ENCODE results near the gene MTHFR.

Gene MTHFR

DNA sequence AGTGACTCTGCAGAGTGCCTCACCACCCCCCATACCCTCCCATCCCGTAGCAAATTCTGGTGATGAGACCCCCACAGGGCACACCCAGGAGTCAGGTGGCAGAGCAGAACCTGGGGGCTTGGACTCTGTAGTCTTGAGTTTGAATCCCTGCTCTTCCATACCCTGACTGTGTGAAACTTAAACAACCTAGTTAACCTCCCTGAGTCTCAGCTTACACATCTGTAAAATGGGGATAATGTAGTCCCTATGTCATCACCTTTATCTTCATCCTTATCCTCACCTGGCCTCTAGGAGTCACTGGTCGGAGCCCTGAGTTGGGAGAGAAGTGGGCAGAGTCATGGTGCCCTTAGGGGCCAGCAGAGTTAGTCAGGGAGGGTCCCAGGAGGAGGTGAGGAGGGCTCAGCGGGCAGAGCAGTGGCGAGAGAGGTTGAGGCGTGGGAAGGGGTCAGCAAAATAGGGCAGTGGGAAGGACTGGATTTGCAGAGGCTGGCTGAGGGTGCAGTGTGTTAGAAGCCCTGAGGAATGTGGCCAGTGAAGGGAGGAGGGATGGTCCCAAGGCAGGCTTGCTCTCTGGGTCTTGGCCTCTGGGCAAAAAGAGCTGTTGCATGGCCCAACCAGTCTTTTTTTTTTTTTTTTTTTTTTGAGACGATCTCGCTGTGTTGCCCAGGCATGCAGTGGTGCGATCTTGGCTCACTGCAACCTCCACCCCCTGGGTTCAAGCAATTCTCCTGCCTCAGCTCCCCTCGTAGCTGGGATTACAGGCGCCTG lies 25.2 kb downstream of the MTHFR start:
- no peak for DNase-seq

DNA sequence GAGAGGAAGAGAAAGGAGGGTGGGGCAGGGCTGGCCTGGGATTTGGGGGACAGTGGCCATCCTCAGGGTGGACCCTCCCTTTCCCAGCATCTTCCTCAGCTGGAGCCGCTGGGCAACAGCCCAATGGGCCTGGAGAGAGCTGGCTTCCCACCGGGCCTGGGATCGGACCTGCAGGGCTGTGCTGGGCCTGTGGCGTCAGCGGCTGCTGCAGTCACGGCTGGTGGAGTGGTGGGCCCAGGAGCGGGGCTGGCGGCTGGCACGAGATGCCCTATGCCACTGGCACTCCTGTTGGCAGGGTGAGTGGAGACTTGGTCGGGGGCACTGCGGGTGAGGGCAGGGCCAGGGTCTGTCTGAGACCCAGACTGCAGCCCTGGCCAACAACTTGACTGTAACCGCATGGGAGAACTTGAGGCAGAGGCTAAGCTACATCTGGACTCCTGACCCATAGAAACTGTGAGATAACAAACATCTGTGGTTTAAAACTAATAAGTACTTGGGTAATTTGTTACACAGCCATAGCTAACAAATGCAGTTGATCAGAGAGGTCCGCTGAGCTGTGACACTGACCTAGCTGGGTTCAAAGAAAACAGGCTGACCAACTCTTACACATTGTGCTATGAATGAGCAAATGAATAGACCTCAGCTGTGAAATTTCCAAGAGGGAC lies 25.9 kb downstream of the MTHFR start:
- no peak for DNase-seq

DNA sequence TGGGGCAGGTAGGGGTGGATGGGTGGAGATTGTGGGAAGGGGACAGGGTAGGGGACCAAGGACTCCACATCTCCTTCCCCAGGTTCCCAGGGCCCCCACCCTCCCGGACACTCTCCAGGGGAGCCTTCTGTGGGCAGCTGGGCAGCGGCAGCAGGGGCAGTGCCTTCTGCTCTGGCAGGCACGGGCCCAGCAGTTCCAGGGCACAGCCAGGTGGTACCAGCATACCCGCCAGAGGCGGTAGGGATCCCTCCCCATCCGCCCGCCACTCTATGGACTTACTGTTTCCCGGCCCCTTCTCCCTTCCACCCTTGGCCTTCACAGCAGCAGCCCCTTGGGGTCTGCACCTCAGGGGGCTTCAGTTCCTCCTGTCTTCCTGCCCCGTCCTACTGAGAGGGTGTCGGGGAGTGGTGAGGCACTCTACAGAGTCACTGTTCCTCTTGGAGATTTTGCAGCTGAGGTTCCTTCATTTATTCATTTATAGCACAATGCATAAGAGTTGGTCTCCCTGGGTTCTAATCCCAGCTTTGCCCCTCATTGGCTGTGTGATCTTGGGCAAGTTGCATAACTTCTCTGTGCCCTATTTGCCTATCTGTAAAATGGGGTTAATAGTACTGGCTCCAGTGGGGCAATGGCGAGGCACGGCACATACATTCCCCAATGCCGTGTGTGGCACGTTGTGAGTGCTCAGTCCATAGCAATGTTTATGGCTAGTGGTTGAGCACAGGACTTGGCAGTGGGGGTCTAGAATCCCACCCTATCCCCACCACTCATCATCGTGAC lies 26.7 kb downstream of the MTHFR start:
- DNase-seq: no peak

DNA sequence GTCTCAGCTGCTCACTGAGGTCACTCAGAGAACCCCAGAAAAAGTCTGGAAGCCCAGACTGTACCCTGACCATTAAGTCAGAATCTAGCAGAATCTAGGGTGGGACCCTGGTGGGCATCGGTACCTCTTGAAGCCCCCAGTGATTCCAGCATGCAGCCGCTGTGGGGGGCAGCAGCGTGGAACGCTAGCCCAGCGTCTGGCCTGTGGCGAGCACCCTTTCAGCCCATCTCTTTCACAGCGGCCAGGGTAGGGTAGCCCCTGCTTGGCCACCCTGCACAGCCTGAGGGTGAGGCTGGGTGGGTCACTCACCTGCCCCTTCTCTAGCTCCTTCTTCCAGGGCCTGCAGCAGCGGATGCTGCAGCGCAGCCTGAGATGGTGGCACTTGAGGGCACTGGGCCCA lies 27.4 kb downstream of the MTHFR start:
- no peak for DNase-seq

DNA sequence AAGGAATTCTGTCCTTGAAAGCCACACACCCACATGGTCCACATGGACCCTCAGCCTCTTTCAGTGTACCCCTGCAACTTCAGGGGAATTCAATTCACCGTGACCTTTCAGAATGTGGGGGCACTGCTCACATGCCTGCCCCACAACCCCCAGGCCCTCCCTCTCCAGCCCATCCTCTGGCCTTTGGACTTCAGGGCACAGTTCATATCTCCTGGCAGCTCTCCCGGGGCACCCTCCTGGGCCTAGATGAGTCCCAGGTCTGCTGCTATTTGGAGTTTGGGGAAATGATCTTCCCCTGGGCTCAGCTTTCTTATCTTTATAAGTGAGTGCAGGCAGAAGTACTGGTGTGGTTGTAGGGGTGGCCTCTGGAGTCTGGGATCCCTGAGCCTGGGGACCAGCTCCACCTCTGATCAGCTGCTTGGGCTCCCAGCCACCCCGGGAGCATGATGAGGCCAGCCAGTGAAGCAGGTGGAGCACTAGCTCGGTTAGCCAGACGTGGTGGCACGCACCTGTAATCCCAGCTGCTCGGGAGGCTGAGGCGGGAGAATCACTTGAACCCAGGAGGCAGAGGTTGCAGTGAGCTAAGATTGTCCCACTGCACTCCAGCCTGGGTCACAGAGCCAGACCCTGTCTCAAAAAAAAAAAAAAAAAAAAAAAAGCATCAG lies 28.0 kb downstream of the MTHFR start:
- no peak for DNase-seq

DNA sequence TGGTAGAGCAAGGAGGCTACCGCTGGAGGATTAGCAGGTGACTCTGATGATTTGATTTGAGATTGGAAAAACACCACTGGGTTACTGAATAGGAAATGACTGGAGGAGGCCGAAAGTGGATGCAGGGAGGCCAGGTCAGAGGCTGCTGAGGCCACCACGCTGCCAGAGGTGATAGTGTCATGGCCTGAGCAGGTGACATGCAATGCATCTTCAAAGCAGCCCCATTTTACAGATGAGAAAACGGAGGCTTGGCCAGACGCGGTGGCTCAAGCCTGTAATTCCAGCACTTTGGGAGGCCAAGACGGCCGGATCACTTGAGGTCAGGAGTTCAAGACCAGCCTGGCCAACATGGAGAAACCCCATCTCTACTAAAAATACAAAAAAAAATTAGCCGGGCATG lies 31.0 kb downstream of the MTHFR start:
- no peak for DNase-seq

DNA sequence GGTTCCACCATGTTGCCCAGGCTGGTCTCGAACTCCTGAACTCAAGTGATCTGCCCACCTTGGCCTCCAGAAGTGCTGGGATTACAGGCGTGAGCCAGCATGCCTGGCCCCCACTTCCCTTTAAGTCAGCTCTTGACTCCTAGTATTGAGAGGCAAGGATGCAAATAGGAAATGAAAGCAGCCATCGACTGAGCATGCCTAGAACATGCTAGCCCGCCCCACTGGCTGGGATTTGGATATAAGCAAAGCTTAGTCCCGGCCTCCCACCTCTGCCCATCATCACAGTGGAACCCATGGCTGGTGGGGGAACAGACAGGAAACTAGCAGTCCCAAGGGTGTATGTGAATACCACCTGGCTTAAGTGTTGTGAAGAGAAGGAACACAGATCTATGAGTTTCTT lies 33.3 kb downstream of the MTHFR start:
- no peak for DNase-seq

DNA sequence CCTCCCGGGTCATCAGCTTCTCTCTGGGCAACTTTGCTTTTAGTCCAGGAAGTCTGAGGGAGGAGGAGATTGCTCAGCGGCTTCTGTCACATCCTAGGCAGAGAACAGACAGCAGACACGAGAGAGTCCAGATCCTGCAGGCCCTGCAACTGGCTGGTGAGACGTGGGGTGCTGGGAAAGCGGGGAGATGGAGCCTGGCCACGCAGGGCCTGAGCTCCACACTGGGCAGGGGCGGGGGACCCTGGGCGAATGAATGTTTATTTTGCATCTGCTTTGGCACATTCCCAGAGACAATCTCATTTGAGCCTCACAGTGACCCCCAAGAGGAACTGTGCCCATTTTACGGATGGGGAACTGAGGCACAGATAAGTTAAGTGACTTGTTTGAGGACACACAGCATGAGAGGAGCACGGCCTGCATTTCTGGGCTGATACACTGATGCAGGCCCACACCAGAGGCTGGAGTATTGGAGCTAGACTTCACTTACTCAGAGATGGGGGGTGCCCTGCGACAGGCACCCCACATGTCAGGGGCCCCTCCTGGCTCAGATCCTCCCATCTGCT lies 34.2 kb downstream of the MTHFR start:
- DNase-seq: no peak

DNA sequence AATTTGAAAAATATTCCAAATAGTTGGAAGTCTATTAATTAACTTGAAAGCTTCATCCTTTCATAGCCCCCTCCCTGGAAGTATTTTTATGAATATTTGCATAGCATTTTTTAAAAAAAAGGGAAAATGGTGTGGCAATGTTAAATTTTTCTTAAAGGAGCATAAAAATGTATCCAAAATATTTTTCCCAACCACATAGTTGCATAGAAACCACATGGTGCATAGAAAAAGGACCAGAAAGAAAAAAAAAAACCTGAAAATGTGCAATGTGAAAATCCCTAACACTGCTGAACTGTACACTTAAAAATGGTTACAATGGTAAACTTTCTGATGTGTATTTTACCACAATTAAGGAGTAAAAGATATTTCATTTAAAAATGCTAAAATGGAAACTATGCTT lies 35.8 kb downstream of the MTHFR start:
- no peak for DNase-seq

DNA sequence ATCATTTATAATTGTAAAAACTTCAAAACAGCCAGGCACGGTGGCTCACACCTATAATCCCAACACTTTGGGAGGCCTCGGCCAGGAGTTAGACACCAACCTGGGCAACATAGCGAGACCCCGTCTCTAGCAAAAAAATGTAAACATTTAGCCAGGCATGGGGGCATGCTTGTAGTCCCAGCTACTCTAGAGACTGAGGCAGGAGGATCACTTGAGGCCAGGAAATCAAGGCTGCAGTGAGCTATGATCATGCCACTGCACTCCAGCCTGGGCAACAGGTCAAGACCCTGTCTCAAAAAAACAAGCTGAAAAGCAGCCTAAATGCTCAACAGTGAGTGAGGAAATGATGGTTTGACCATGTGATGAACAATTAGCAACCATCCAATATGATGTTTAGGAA lies 36.5 kb downstream of the MTHFR start:
- DNase-seq: no peak

DNA sequence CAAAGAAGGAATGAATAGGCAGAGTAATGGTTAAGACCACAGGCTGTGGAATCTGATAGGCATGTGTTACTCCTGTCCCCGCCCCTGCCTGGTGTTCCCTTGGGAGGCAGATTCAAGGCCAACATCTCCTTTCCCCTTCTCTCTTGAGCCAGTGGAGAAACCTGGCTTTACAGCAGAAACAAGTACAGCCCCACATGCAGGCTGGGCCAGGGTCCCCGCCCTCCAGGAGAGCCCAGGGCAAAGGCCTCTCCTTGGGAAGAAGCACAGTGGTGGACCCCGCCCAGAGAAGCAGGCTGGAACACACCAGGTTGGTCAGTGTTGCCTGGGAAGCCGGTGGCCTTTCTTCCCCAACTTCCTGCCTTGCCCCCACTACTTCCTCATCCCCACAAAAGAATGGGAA lies 36.9 kb downstream of the MTHFR start:
- DNase-seq: no peak

DNA sequence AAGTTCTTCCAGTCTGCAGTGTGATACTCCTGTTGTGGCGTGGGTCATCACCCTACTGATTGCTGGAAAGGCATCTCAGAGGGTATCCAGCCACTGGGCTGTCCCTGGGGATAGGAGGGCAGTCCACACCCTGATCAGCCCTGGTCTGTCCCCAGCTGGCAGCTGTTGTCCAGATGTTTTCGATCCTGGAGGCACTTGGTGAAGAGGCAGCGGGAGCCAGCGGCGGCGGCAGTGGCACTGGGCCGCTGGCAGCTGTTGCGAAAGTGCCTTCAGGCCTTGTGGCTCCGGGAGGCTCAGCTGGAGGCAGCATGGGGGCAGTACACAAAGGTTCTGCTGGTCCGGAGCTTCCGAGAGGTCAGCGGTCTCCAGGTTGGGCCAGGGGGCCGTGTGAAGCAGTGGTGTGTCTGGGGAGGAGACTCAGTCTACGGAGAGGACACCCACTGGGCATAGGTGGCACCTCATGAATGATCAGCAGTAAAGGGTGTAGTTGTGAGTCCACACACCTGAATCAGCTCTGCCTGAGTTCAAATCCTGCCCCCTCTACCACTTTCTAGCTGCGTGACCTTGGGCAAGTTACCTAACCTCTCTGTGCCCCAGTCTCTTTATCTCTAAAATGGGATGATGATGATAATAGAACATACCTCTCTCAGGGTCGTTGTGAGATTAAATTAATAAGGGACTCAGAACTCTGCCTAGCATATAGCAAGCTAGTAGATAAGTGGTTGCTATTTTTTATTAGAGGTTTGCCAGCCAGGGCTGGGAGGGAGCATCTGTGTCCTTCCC lies 37.7 kb downstream of the MTHFR start:
- no peak for DNase-seq

DNA sequence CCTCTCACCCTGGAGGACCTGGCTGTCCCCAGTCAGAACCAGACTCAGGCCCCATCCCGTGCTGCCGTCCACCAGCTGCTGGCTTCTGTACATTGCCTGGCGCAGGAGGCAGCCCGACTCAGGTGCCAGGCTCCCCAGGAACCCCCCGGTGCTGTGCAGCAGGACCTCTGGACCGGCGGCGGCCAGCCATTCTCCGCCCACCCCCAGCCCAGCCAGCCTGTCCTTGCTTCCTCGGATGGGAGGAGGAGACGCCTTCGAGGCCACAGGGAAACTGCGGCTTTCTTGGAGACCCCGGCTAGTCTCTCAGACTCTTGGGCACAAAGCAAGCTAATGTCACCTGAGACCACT lies 39.4 kb downstream of the MTHFR start:
- DNase-seq: no peak

DNA sequence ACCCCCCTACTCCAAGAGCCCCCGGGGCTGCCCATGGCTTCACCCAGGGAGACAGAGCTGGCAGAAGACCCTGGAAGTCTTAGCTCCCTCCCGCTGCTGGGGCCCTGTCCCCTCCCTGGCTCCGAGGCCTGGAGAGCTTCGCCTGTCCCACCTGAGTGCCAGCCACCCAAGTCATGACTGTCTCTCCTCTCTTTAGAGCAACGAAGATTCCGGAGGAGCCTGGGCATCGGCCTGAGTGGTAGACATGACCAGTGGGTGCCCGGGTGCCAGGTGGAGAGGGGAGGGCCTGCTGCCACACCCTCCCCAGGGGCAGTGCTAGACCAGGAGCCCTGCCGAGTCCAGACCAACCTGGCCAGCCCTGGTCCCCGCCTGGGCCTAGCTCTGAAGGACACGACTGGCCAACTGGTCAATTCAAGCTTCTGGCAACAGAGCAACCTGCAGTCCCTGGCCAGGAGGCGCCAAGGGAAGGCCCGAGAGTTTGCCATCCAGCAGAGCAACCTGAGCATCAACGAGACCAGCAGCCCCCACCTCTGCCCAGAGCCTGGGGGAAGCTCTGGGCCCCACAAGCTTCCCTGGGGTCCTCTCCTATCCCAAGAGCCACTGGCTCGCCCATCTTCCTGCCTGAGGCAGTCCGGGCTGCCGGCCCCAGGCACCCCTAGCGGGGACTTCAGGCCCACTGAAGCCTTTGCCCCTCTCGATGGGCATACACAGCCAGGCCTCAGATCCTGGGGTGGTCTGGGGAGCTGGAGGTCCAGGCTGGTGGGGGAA lies 39.9 kb downstream of the MTHFR start:
- no peak for DNase-seq

DNA sequence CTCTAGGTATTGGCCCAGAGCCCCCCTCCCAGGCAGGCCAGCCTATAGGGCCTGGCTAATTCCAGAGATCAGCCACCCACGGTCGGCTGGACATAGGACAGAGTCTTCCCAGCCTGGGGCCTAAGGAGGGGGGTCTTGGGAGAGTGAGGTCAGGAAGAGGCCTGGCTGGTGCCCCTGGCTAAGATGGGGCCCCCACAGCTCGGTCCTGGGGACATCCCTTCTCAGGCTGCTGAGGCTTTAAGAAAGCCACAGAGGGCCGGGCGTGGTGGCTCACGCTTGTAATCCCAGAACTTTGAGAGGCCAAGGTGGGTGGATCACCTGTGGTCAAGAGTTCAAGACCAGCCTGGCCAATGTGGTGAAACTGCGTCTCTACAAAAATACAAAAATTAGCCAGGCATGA lies 41.2 kb downstream of the MTHFR start:
- no peak for DNase-seq

DNA sequence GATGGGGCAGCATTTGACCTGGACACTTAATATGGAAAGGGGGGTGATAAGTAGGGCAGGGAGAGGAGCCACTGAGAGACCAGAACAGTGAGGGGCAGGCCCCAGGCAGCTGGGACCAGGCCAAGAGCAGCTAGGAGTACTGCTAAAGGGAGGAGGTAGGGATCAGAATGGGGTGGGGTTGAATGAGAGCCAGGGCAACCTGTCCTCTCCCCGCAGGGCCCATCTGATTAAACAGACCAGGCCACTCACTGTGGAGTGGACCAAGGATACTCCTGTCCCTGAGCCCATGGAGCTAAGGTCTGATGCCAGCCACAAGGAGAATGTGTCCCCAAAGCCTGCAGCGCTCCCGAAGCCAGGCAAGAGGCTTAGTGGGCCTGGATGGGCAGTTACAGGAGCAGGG lies 41.6 kb downstream of the MTHFR start:
- no peak for DNase-seq

DNA sequence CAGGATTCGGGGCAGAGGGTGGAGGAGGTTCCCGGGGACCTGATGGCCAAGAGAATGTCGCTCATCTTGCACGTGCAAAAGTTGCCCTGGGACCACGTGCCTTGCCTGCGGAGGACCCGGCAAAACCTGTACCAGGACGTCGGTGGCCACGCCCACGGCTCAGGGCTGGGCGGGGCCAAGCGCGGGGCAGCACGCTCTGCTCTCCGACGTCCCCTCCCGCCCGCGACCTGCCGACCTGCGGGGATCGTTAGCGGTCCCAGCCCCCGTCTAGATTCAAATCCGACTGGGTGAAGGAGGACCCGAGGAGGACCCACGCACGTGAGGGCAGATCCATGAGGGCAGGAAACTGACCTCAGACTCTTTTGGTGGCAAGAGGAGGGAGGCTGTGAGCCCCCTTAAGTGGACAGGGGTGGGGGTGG lies 43.8 kb downstream of the MTHFR start, which contains the start of gene C1orf167:
Gene C1orf167, plus strand, starts transcription at position 206 of the 419 bp plus-strand sequence. CDS start 2,208 bp downstream, outside the sequence.
- DNase-seq: no peak

DNA sequence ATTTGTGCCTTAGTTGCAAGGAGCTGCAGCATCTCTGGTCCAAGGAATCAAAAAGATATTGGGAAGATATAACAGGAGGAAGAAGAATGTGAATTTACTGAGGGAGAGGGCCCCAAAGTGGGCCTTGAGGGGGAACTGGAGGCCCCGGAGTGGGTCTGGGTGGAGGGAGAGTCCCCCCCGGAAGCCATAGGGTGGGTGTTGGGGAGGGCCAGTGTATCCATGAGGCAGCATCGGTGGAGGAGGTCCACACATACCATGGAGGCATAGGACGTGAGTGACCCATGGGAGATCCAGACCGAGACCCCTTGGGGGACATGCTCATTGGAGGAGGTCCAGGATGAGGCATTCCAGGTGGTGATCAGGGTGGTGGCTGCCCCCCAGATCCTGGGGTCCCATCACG lies 44.5 kb downstream of the MTHFR start:
- no peak for DNase-seq

DNA sequence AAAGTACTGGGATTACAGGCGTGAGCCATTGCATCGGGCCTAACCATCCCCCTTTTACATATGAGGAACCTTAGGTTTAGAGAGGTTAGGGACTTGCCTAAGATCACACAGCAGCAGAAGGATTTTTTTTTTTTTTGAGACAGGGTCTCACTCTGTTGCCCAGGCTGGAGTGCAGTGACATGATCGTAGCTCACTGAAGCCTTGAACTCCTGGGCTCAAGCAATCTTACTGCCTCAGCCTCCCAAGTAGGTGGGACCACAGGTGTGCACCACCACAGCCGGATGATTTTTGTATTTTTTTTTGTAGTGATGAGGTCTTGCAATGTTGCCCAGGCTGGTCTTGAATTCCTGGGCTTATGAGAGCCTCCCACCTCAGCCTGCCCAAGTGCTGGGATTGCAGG lies 46.0 kb downstream of the MTHFR start:
- DNase-seq: no peak

DNA sequence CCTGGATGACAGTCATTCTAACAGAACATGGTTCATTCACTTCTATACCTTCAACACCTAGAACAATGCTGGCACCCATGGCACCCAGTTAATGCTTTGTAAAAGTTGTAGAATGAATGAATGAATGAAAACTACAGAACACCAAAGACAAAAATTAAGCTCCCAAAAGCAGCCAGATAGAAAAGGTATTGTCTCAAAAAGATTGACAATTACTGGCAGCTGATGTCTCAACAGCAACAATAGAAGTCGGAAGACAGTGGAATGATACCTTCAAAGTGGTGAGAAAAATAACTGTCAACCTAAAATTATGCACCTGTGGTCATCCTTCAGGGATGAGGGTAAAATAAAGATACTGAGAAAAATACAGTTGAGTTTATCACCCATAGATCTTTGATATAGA lies 48.7 kb downstream of the MTHFR start:
- DNase-seq: no peak

DNA sequence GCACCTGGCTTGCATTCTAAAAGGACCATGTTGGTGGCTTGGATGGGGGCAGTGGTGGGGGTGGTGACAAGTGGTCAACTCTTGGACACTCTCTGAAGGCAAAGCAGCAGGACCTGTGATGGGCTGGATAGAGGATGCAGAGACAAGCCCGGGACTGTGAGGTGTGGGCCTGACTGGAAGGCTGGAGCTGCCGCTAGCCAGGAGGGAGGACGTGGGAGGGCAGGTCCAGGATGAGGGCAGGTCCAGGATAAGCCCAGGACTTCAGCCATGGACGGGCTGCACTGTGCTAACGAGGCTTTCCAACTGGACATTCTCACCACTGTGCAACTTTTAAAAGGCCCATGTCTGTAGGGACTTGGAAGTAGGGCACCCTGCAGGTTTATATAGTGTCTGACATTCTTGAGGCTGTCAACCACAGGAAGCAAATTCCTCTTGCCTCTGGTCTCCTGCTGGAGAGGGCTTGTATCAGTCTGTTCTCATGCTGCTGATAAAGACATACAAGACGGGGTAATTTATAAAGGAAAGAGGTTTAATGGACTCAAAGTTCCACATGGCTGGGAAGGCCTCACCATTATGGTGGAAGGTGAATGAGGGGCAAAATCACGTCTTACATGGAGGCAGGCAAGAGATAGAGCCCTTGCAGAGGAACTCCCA lies 52.1 kb downstream of the MTHFR start:
- DNase-seq: no peak

Measured in NCI-H446 (cell line).